Measurements from ENCODE around the gene TRIM62.

DNA sequence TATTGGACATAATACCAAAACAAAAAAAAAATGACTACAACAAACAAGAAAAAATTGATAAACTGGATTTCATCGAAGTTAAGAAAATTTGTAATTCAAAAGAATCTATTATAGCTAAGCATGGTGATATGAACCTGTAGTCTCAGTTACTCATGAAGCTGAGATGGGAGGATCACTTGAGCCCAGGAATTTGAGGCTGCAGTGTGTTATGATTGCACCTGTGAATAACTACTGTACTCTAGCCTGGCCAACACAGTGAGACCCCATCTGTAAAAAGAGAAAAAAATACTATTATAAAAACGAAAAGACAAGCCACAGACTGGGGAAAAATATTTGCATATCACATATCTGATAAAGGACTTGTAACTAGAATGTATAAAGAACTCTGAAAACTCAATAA, 24.5 kb upstream of the TRIM62 start:
- no peak for TF ChIP-seq EZH2phosphoT487 (IDR thresholded peaks at IDR 0.05; ENCODE audit: low read depth, severe bottlenecking, unreplicated experiment)
- TF ChIP-seq CTCF (IDR thresholded peaks at IDR 0.05; ENCODE audit: poor library complexity), result no peak

Data from hepatocyte (in vitro differentiated cells).